Liver (tissue), 9 donors: Measurements from ENCODE around the gene SLC39A13. TPM values are rescaled to one million over a fixed set of nuclear protein-coding genes. Genes with fewer than 3 reads are reported as not detected.

ENCODE experiments used
- DNase-seq: peaks from one replicate; pipeline ENCODE4 v3.0.0-alpha.2; 2017; ENCODE audit warnings: low spot score
- H3K27ac ChIP-seq, 2 donors: one replicate each; pipeline ENCODE4 v1.7.0; 2013; ENCODE audit warnings: inconsistent platforms in 2 of 2, low read length in 2 of 2, control low read depth in 1 of 2, low read depth in 1 of 2, mild to moderate bottlenecking in 1 of 2
- H3K27me3 ChIP-seq, 4 donors: one replicate each; pipeline versions ENCODE4 v1.6.1 to v1.7.0; 2013; ENCODE audit warnings: low read length in 3 of 4, inconsistent platforms in 1 of 4, mild to moderate bottlenecking in 1 of 4, moderate library complexity in 1 of 4; ENCODE audit not compliant: control insufficient read depth in 4 of 4, insufficient read depth in 4 of 4
- H3K36me3 ChIP-seq, 4 donors: one replicate each; pipeline versions ENCODE4 v1.6.1 to v1.7.0; 2013; ENCODE audit warnings: low read length in 3 of 4, mild to moderate bottlenecking in 3 of 4, low read depth in 1 of 4, moderate library complexity in 1 of 4; ENCODE audit not compliant: control insufficient read depth in 4 of 4, insufficient read depth in 3 of 4
- H3K4me1 ChIP-seq, 4 donors: one replicate each; pipeline versions ENCODE4 v1.6.1 to v1.7.0; 2013; ENCODE audit warnings: low read length in 3 of 4, mild to moderate bottlenecking in 3 of 4, moderate library complexity in 1 of 4; ENCODE audit not compliant: control insufficient read depth in 4 of 4, insufficient read depth in 4 of 4
- H3K4me3 ChIP-seq, 3 donors: one replicate each; pipeline versions ENCODE4 v1.6.1 to v1.7.0; 2013; ENCODE audit warnings: low read length in 3 of 3, control low read depth in 1 of 3, low read depth in 1 of 3, mild to moderate bottlenecking in 1 of 3
- H3K9ac ChIP-seq, 2 donors: one replicate each; pipeline ENCODE4 v1.7.0; 2013; ENCODE audit warnings: low read length in 2 of 2, mild to moderate bottlenecking in 2 of 2, moderate library complexity in 2 of 2, control low read depth in 1 of 2, low read depth in 1 of 2
- H3K9me3 ChIP-seq, 4 donors: one replicate each; pipeline versions ENCODE4 v1.6.1 to v1.7.0; 2013; ENCODE audit warnings: low read length in 3 of 4; ENCODE audit not compliant: control insufficient read depth in 4 of 4
- EGR1 ChIP-seq, 2 donors: IDR thresholded peaks; 2 replicates each; pipeline ENCODE4 v1.6.1; 2016 to 2018; ENCODE audit warnings: antibody characterized with exemption in 2 of 2, low read depth in 2 of 2
- FOXA1 ChIP-seq: IDR thresholded peaks from 2 replicates; pipeline ENCODE4 v1.6.1; 2016; ENCODE audit warnings: antibody characterized with exemption
- FOXA2 ChIP-seq: IDR thresholded peaks from 2 replicates; pipeline ENCODE4 v1.6.1; 2016; ENCODE audit warnings: antibody characterized with exemption
- GABPA ChIP-seq, 2 donors: IDR thresholded peaks in 1 of 2; conservative IDR thresholded peaks in 1 of 2; 2 replicates each; pipeline ENCODE4 v1.6.1; 2016; ENCODE audit warnings: antibody characterized with exemption in 2 of 2, mild to moderate bottlenecking in 1 of 2, moderate library complexity in 1 of 2
- HNF4A ChIP-seq, 2 donors: conservative IDR thresholded peaks; 2 replicates each; pipeline ENCODE4 v1.6.1; 2016; ENCODE audit warnings: antibody characterized with exemption in 2 of 2, mild to moderate bottlenecking in 2 of 2
- HNF4G ChIP-seq: IDR thresholded peaks from 2 replicates; pipeline ENCODE4 v1.6.1; 2016; ENCODE audit warnings: antibody characterized with exemption
- JUND ChIP-seq, 2 donors: IDR thresholded peaks; 2 replicates each; pipeline ENCODE4 v1.6.1; 2016; ENCODE audit warnings: antibody characterized with exemption in 2 of 2
- NR2F2 ChIP-seq: IDR thresholded peaks from 2 replicates; pipeline ENCODE4 v1.6.1; 2016; ENCODE audit warnings: antibody characterized with exemption
- RAD21 ChIP-seq, 2 donors: IDR thresholded peaks; 2 replicates each; pipeline ENCODE4 v1.6.1; 2016; ENCODE audit warnings: antibody characterized with exemption in 2 of 2, mild to moderate bottlenecking in 2 of 2
- RXRA ChIP-seq, 2 donors: IDR thresholded peaks; 2 replicates each; pipeline ENCODE4 v1.6.1; 2017 to 2018; ENCODE audit warnings: antibody characterized with exemption in 2 of 2, mild to moderate bottlenecking in 1 of 2
- SP1 ChIP-seq: IDR thresholded peaks from 2 replicates; pipeline ENCODE4 v1.6.1; 2018; ENCODE audit warnings: antibody characterized with exemption, mild to moderate bottlenecking
- TAF1 ChIP-seq: conservative IDR thresholded peaks from 2 replicates; pipeline ENCODE4 v1.6.1; 2016; ENCODE audit warnings: antibody characterized with exemption, mild to moderate bottlenecking
- YY1 ChIP-seq: IDR thresholded peaks from 2 replicates; pipeline ENCODE4 v1.6.1; 2016; ENCODE audit warnings: antibody characterized with exemption, mild to moderate bottlenecking
- WGBS: extraction: QIAGEN DNeasy Blood & Tissue Kit; methylation state at CpG from one replicate; pipeline ENCODE4 v1.1.7; 2013; 5-methylcytosine and 5-hydroxymethylcytosine counted together
- polyA plus RNA-seq, 2 donors: library from polyadenylated mRNA; stranded (reverse) in 1 of 2; unstranded in 1 of 2; fragments of 200-250 nt in 1 of 2; fragments of >200 nt in 1 of 2; fragmentation: Nextera tagmentation in 1 of 2; extraction: Ambion mirVana in 1 of 2; gene quantifications; one replicate each; pipeline versions ENCODE4 v1.2.1 to v1.2.3, GENCODE V29; 2013 to 2015
- total RNA-seq, 2 donors: library from RNA; depleted of rRNA; stranded (reverse); fragments of >200 nt; gene quantifications; one replicate each; pipeline ENCODE4 v1.2.3, GENCODE V29; 2014
- TF ChIP-seq, protein P1 (sequence below): IDR thresholded peaks from 2 replicates; pipeline ENCODE4 v1.6.1; 2016; ENCODE audit warnings: antibody characterized with exemption
- TF ChIP-seq, protein P2 (sequence below): IDR thresholded peaks from 2 replicates; pipeline ENCODE4 v1.6.1; 2016; ENCODE audit warnings: antibody characterized with exemption
- TF ChIP-seq, protein P3 (sequence below): IDR thresholded peaks from 2 replicates; pipeline ENCODE4 v1.6.1; 2016; ENCODE audit warnings: antibody characterized with exemption, mild to moderate bottlenecking
- TF ChIP-seq, protein P4 (sequence below): fragments of 150-350 bp; IDR thresholded peaks from 2 replicates; pipeline ENCODE4 v1.5.1; 2017; ENCODE audit warnings: improper control_type of control experiment, low read depth, low read length; ENCODE audit not compliant: missing input control
- TF ChIP-seq, protein P5 (sequence below): IDR thresholded peaks from 2 replicates; pipeline ENCODE4 v1.6.1; 2016; ENCODE audit warnings: antibody characterized with exemption
- donor health status: healthy.
- donor health status: healthy.
- donor health status: healthy.
- donor health status: healthy.
- donor health status: healthy.

Gene SLC39A13
- total and polyA plus RNA-seq, 4 donors = 8.2 to 17.5 (median 10.7) TPM

DNA sequence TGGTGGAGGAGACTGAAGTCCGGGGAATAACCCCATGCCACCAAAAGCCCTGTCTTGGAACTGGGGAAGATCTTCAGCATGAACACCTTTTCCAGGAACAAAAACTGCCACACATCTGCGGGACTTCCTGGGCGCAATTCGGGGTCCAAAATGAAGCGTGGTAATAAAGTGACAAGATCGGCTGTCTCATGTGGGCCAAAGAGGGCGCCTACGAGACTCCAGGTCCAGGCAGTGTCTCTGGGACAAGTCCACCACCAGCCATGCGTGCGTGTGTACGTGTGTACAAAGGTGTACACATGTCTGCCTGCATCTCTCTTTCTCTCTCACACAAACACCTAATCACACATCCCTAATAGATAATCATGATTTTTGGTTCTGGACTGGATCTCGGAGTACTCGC is 47.0 kb upstream of the SLC39A13 start:
- Histone ChIP-seq H3K27ac (no peak overlapping the region), H3K27me3 (no peaks in the 10 kb centered on the region), H3K36me3 (no peaks in the 10 kb centered on the region), H3K9ac (no peak overlapping the region), H3K9me3 (no peaks in the 10 kb centered on the region), H3K4me3 (no peak overlapping the region), H3K4me1 (no peaks in the 10 kb centered on the region)
- DNase-seq = no peak
- no peak for TF ChIP-seq HNF4A (conservative IDR thresholded peaks at IDR 0.05)
- TF ChIP-seq, protein P1, sequence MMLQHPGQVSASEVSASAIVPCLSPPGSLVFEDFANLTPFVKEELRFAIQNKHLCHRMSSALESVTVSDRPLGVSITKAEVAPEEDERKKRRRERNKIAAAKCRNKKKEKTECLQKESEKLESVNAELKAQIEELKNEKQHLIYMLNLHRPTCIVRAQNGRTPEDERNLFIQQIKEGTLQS = no peak
- TF ChIP-seq RAD21 (IDR thresholded peaks at IDR 0.05) = no peak
- TF ChIP-seq, protein P2, sequence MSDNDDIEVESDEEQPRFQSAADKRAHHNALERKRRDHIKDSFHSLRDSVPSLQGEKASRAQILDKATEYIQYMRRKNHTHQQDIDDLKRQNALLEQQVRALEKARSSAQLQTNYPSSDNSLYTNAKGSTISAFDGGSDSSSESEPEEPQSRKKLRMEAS = no peak
- TF ChIP-seq SP1 = no peak
- no peak for TF ChIP-seq JUND (IDR thresholded peaks at IDR 0.05)
- no peak for TF ChIP-seq EGR1 (IDR thresholded peaks at IDR 0.05; ENCODE audit: low read depth in 2 of 2)
- TF ChIP-seq GABPA (IDR thresholded peaks at IDR 0.05 in 1 of 2, conservative IDR thresholded peaks at IDR 0.05 in 1 of 2) = no peak
- TF ChIP-seq, protein P3, sequence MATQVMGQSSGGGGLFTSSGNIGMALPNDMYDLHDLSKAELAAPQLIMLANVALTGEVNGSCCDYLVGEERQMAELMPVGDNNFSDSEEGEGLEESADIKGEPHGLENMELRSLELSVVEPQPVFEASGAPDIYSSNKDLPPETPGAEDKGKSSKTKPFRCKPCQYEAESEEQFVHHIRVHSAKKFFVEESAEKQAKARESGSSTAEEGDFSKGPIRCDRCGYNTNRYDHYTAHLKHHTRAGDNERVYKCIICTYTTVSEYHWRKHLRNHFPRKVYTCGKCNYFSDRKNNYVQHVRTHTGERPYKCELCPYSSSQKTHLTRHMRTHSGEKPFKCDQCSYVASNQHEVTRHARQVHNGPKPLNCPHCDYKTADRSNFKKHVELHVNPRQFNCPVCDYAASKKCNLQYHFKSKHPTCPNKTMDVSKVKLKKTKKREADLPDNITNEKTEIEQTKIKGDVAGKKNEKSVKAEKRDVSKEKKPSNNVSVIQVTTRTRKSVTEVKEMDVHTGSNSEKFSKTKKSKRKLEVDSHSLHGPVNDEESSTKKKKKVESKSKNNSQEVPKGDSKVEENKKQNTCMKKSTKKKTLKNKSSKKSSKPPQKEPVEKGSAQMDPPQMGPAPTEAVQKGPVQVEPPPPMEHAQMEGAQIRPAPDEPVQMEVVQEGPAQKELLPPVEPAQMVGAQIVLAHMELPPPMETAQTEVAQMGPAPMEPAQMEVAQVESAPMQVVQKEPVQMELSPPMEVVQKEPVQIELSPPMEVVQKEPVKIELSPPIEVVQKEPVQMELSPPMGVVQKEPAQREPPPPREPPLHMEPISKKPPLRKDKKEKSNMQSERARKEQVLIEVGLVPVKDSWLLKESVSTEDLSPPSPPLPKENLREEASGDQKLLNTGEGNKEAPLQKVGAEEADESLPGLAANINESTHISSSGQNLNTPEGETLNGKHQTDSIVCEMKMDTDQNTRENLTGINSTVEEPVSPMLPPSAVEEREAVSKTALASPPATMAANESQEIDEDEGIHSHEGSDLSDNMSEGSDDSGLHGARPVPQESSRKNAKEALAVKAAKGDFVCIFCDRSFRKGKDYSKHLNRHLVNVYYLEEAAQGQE = no peak
- TF ChIP-seq, protein P4, sequence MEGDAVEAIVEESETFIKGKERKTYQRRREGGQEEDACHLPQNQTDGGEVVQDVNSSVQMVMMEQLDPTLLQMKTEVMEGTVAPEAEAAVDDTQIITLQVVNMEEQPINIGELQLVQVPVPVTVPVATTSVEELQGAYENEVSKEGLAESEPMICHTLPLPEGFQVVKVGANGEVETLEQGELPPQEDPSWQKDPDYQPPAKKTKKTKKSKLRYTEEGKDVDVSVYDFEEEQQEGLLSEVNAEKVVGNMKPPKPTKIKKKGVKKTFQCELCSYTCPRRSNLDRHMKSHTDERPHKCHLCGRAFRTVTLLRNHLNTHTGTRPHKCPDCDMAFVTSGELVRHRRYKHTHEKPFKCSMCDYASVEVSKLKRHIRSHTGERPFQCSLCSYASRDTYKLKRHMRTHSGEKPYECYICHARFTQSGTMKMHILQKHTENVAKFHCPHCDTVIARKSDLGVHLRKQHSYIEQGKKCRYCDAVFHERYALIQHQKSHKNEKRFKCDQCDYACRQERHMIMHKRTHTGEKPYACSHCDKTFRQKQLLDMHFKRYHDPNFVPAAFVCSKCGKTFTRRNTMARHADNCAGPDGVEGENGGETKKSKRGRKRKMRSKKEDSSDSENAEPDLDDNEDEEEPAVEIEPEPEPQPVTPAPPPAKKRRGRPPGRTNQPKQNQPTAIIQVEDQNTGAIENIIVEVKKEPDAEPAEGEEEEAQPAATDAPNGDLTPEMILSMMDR = no peak
- no peak for TF ChIP-seq FOXA2
- TF ChIP-seq, protein P5, sequence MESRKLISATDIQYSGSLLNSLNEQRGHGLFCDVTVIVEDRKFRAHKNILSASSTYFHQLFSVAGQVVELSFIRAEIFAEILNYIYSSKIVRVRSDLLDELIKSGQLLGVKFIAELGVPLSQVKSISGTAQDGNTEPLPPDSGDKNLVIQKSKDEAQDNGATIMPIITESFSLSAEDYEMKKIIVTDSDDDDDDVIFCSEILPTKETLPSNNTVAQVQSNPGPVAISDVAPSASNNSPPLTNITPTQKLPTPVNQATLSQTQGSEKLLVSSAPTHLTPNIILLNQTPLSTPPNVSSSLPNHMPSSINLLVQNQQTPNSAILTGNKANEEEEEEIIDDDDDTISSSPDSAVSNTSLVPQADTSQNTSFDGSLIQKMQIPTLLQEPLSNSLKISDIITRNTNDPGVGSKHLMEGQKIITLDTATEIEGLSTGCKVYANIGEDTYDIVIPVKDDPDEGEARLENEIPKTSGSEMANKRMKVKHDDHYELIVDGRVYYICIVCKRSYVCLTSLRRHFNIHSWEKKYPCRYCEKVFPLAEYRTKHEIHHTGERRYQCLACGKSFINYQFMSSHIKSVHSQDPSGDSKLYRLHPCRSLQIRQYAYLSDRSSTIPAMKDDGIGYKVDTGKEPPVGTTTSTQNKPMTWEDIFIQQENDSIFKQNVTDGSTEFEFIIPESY = no peak
- no peak for TF ChIP-seq RXRA (IDR thresholded peaks at IDR 0.05)
- TF ChIP-seq YY1 = no peak
- TF ChIP-seq FOXA1 = no peak
- no peak for TF ChIP-seq TAF1
- TF ChIP-seq NR2F2 = no peak
- TF ChIP-seq HNF4G = no peak
- 93% methylated on average over 13 of the region's 13 CpGs for WGBS
